Upper lobe of left lung (tissue), 4 donors: ENCODE results near the gene JCHAIN.

Source experiments
- CTCF ChIP-seq, 6 experiments: fragments of 450-650 bp in 4 of 6; fragments of 200-600 bp in 2 of 6; sonication (generic) in 2 of 6; IDR thresholded peaks; one replicate each; pipeline ENCODE4 v1.5.1; 2016 to 2019; ENCODE audit warnings: antibody characterized with exemption in 6 of 6
- EP300 ChIP-seq, 4 donors: sonication (generic); formaldehyde crosslinking; IDR thresholded peaks; one replicate each; pipeline ENCODE4 v1.5.1; 2017; ENCODE audit warnings: antibody characterized with exemption in 4 of 4, control low read depth in 2 of 4
- POLR2A ChIP-seq, 4 donors: fragments of 450-650 bp; IDR thresholded peaks; one replicate each; pipeline ENCODE4 v1.5.1; 2016 to 2017; ENCODE audit warnings: antibody characterized with exemption in 4 of 4, mild to moderate bottlenecking in 2 of 4

DNA sequence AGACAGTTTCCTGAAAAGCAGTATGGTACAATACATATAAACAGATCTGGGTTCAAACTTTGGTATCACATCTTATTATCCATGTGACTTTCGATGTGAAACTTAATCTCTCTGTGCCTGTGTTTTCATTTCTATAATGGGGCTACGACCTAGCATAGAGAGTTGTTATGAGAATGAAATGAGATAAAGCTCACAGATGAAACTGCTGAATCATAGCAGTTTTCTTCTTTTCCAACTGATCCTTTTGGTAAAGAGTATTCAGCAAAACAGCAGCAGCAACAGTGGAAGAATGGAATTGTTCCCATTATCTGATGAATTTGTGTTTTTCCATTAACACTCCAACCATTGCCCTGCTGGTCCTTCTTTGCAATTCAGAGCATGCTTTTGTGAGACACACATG lies 58.0 kb downstream of the JCHAIN start:
- TF ChIP-seq CTCF (IDR thresholded peaks at IDR 0.05) (no peak), POLR2A (IDR thresholded peaks at IDR 0.05) (no peak), EP300 (IDR thresholded peaks at IDR 0.05) (no peak)
